Activated CD8-positive, alpha-beta memory T cell treated with anti-CD3 and anti-CD28 coated beads, Interleukin-2, amount 50 U/mL, for 24 hours (primary cell): ENCODE data around the gene SMYD3.
"Not testable (repeated sequence)": the region's sequence is repeated elsewhere in the genome, so short reads cannot be mapped to it uniquely, and the experiment has no call there.

Experiments
- DNase-seq: peaks from one replicate; pipeline ENCODE4 v3.0.0-alpha.2; 2020; ENCODE audit errors: extremely low read depth

Gene SMYD3

DNA sequence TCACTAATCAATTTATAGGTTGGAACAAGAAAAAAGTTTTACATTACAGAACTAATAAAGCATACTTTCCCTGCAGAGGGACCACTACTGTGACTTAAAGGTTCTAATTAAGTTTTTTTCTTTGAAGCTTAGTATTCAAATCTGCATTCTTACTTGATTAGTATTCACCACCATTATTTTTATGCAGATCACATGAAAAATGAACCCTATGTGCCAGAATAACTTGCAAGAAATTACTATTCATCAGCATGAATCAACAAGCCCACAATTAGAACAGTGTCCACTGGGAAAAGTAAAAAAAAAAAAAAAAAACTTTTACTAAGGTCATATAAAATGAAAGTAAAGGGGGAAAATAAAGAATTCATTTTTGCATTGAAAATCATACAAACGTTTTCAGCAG, 90.8 kb downstream of the SMYD3 start:
- no peak for DNase-seq

DNA sequence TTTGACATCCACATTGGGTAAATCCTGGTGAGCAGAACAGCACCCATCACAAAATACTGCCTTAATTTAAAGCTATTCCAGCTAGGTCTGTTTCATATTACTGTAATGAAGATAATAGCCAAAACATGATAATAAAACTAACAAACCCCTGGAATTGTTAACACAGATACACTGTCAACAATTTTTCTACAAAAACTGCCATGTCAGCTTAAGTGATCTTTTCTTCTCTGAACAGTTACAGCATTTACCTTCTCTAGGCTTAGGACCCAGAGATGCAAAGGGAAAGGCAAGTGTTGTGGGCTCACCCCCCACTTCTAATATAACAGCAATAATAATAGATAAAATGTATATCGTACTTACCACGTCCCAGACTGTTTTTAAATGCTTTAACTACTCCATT, 92.1 kb downstream of the SMYD3 start:
- DNase-seq, result no peak

DNA sequence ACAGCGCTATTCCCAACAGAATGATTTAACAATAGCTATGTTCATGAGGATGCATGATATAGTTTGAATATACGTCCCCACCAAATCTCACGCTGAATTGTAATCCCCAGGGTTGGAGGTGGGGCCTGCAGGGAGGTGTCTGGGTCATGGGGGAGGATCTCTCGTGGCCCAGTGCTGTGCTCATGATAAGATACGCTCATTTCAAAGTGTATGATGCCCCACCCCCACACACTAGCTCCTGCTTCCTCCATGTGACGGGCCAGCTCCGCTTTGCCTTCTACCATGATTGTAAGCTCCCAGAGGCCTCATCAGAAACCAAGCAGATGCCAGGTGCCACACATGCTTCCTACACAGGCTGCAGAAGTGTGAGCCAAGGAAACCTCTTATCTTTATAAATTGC, 93.6 kb downstream of the SMYD3 start:
- no peak for DNase-seq

DNA sequence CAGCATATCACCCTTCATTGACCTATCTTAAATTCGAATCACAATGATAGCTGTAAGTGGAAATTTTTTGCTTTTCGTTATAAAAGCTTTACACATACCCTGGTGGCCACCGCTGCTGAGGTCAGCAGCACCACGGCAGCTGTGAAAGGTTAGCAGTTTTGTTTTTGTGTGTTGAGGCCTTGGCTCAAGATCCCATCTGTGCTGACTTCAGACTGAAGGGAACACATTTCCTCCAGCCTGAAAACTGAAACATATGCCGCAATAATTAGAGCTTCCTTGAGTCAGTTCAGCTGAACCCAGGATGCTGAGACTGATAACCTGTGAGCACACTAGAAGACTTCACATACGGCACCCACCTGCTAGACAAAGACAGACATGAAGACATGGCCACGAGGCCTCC, 103.0 kb downstream of the SMYD3 start:
- no peak for DNase-seq

DNA sequence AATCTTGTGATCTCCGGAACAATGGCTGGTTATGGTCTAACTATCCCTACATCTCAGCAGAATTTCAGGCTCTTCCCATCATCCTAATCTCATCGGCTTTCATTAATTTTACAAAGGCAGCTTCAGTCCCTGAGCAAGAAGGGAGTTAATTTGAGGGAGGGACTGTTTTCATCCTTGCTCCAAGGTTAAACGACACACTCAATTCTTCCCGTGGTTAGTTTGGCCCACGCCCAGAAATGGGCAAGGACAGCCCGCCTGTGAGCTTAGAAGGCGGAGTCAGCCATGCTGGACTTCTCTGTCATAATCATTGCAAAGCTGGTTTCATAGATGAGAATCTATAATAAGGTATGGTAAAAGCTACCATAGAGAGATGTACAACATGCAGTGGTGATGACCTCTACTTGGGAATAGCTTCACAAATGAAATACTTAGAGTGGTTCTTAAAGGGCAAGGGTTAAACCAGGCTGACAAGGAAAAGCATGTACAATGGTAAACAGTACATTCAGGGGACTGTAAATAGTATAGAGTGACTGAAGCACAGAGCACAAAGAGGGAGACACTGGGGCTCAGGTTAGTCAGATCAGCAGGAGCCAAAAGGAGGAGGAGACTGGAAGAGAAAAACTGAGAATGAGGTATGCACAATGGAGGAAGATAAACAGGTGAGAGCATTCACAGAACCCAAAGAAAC, 108.8 kb downstream of the SMYD3 start:
- no peak for DNase-seq

DNA sequence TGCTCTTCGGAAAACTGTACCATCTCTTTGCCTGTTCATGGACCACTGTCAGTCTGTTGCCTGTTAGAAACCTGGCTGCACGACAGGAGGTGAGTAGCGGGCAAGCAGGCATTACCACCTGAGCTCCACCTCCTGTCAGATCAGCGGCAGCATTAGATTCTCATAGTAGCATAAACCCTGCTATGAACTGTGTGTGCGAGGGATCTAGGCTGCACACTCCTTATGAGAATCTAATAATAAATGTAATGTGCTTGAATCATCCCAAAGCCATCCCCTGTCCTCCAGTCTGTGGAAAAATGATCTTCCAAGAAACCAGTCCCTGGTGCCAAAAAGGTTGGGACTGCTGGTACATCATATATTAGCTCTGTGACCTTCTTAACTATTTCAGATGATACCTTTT, 110.0 kb downstream of the SMYD3 start:
- no peak for DNase-seq

DNA sequence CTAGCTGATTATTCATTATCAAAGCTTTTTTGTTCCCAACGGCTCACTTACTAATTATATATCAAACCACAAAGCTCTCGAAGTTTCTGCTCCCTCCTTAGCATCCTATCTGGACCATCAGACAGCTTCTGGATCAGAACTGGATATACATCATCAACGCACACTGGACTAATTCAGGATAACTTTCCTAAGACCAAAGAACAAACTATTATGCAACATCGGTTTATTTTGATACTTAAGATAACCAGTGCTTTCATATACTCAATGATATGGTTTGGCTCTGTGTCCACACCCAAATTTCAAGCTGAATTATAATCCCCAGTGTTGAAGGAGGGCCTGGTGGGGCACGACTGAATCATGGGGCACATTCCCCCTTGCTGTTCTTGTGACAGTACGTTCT, 110.8 kb downstream of the SMYD3 start:
- DNase-seq, result no peak

DNA sequence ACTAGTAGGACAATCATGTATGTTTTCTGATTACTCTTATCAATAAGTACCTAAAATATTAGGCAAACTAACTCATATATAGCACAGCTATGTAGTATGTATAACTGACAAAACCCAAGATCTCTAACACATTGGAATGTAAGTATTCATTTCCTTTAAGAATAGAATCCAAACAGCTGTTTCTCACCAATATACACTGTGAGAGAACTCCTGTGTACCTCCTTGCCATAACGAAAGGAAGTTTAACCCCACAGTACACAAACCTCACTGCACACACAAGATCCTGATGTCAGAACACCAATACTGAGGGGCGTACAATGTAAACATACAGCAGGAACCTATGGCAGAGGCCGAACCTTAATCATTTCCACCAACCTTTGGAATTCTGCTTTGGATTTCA, 113.0 kb downstream of the SMYD3 start:
- DNase-seq, result no peak

DNA sequence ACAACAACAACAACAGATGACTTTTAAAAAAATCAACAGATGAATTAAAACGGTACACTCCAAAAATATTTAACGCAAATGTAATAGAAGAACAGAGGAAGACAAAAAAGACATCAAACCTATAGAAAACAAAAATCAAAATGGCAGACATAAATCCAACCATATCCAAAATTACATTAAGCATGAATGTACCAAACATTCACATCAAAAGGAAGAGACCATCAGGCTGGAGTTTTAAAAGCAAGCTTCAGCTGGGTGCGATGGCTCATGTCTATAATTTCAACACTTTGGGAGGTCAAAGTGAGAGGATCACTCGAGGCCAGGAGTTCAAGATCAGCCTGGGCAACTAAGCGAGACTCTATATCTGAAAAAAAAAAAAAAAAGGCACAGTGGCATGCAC, 116.2 kb downstream of the SMYD3 start:
- no peak for DNase-seq

DNA sequence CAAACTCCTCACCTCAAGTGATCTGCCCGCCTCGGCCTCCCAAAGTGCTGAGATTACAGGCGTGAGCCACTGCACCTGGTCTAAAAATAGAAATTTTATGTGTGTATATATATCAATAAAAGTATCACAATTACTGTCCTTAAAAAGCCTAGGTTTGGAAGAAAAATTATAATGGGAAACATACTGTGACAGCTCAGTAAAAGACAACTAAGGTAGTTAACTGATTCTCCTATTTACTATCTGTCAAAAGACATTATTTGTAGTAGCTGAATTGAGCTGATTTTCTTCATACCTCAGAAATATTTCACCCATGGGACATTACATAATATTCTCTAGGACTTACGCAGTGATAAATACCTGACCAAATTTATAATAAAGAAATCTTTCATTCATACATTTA, 122.5 kb downstream of the SMYD3 start:
- no peak for DNase-seq

DNA sequence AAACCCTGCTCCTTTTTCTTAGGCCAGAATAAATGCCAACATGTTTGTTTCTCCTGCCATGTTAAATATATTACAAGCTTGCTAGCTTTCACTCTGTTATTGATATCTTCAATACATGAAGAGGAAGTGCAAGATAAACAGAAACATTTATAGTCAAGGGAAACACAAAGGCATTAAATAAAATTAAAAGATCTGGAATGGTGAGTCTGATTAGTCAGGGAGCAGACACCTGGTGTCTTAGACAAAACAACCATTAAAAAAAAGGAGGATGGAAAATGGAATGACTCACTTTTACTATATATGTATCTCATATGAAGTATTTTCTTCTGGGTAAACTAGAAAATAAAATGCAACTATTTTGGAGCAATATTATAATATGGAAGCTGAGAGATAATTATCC, 123.3 kb downstream of the SMYD3 start:
- no peak for DNase-seq

DNA sequence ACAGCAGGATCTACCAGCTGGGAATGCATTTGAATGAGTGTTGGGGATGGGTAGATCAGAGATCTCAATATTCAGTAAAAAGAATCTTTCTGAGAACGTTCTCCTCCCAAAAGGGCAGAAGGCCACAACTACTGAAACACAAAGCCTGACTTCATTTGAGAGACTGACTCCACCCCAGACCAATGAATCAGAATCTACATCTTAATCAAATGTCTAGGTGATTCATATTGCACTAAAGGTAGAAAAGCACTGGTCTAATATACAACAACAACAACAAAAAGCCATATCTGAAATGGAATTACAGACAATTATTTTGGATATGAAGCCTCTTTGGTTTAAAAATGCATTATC, 123.9 kb downstream of the SMYD3 start:
- DNase-seq, result no peak

DNA sequence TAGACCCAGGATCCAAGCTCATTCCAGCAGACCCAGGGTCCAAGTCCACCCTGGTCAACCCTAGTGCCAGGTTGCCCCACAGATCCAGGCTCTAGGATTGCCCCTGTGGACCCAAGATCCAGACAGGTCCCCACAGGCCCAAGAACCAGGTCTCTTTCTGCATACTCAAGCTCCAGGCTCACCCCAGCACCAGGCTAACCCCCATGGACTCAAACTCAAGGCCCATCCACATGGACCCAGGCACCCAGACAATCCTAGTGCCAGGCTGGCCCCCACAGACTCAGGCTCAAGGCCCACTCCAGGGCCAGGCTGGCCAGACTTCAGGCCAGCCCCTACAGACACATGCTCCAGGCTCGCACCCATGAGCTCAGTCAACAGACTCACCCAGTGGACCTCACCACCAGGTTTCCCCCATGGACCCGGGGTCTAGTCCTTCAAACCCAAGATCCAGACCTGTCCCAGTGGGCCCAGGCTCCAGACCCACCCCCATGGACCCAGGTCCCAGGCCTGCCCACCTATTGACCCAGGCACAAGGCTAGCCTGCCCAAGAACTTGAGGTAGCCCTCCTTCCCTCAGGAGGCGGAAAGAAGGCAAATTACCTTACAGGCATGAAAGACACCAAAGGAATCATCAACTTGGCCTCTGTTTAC, 124.4 kb downstream of the SMYD3 start:
- DNase-seq, result no peak

DNA sequence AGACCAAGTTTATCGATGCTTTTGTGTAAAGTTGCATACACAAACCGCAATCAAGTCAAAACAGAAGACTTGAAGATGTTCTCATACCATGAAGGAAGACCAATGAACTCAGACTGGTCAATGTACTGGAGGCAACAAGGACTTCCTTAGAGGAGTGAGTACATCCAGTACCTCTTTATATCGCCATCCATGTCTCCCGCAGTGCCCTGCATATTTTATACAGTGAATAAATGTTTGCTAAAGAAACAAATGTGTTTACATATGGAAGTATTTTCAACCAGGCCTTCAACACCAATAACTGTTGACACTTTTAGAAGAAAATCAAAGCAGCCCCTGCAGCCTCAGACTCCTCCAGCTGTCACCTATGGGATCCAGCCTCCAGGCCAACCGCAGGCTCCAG, 125.6 kb downstream of the SMYD3 start:
- no peak for DNase-seq

DNA sequence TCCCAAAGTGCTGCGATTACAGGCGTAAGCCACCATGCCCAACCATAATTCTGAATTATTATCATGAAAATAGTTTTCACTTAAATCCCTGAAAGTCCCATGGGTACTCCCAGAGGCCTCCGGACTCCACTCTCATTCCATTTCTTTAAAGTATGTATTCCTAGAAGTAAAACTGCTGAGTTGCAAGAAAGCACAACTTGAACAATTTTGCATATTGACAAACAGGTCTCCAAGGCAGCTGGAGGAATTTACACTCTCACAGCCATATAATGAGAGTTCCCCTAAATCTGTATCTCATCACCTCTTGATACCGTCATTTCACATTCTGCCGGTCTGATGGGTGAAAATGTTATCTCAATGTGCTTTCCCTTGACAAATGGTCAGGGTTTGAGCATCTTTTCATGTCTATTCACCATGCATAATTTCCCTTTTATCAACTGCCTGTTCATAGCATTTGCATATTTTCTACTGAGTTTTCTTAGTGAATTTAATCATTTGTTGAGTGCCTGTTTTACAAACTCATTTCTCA, 129.4 kb downstream of the SMYD3 start:
- DNase-seq, result no peak

DNA sequence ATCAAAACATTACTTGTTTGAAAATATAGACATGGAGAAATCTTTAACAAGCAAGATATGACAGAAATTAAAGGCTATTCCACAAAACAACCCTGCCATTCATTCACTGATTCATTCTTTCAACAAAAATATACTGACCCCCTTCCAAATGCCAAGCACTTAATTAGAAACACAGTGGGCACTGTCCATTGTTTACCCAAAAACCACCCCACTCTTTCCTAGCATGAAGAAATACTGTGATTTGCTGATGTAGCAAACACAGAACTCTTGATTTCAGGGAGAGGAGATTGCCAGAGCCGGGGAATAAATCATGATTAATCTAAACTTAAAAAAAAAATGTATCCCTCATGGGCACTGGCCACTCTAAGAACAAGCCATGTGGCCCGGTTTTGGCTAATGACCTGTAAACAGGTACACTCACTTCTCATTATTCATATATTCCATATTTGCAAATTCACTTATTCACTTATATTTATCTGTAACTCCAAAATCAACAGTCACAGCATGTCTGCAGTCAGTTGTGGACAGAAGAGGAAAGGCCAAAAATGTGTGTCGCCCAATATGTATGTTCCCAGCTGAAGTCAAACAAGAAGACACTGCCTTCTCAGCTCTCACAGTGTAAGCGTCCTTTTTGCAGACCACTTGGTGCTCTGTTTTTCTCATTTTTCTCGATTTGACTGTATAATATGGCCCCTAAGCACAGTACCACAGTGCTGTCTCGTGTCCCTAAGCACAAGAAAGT, 133.1 kb downstream of the SMYD3 start:
- DNase-seq, result no peak

DNA sequence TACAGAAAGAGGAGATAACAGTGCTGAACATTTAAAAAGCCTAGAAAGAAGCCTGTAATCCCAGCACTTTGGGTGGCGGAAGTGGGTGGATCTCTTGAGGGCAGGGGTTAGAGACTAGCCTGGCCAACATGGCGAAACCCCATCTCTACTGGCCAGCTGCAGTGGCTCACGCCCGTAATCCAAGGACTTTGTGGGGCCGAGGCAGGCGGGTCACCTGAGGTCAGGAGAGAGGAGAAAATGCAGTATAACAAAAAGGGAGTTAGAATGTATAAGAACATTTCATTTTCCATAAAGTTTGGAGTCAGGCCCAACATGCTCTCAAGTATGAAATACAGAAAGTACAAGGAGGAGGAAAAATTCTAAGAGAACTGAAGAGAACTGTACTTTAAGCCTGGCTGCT, 134.5 kb downstream of the SMYD3 start:
- no peak for DNase-seq

DNA sequence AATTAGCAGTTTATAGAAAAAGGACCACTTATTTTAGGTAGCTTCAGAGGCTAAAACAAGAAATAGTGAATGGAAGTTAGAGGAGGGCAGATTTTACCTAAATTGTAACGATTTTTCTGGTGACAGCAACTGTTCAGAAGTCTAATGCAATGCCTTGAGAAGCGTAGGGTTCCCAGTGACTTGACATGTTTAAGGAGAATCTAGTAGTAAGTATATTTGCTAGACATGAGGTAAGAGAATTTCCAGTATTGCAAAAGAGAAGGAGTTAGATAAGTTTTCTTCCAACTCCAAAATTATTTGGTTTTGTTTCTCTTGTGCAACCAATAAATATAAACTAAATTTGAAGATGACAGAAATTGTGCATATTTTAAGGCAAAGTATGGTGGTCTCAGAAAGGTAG, 140.0 kb downstream of the SMYD3 start:
- no peak for DNase-seq

DNA sequence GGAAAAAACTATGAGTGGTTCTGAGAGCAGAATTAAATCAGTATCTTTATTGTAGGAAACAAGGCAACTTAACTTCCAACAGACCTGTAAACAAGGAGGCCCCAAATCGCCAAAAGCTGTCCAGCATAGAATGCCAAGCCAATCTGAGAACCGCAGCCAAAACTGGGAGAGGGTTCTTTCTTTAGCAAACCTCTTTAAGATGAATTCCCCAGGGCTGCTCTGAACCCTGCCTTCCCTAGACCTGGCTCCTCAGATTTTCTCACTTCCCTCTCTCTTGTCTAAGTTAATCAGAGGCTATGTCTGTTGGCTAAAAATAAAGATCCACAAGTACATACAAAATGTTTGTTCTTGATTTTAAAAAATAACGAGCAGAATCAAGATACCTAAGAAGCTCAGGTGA, 141.4 kb downstream of the SMYD3 start:
- DNase-seq, result no peak

DNA sequence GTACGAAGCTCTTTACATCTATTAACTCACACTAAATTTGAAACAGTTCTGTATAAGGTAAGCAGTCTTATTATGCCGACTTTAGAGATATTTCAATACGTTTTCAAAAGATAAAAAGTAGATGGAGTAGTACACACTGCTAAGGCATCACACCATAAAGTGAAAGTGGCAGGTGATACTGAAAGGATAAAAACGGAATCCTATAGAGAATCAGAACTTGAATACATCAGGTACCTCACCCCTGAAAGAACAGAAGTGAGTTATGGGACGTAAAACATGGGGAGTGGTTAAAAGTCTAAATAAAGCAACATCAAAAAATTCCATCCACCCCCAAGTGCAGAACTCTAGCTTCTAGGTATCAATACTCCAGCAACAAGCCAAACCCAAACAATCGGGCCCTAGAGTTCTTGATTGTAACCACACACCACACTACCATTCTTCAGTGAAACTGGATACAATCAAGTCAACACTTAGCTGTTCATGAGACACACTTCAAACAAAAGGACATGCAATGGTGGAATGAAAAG, 142.6 kb downstream of the SMYD3 start:
- DNase-seq, result no peak

DNA sequence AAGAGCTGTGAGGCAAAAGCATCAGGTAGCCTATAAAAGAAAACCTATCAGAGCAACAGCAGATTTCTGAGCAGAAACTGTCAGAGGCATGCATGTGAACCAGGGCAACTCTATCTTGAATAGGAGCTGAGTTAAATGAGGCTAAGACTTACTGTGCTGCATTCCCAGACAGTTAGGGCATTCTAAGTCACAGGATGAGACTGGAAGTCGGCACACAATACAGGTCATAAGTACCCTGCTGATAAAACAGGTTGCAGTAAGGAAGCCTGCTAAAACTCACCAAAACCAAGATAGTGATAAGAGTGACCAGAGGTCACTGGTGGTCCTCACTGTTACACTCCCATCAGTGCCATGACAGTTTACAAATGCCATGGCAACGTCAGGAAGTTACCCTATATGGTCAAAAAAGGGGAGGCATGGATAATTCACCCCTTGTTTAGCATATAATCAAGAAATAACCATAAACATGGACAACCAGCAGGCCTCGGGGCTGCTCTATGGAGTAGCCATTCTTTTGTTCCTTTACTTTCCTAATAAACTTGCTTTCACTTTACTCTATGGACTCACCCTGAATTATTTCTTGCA, 150.0 kb downstream of the SMYD3 start:
- DNase-seq, result not testable (repeated sequence)

DNA sequence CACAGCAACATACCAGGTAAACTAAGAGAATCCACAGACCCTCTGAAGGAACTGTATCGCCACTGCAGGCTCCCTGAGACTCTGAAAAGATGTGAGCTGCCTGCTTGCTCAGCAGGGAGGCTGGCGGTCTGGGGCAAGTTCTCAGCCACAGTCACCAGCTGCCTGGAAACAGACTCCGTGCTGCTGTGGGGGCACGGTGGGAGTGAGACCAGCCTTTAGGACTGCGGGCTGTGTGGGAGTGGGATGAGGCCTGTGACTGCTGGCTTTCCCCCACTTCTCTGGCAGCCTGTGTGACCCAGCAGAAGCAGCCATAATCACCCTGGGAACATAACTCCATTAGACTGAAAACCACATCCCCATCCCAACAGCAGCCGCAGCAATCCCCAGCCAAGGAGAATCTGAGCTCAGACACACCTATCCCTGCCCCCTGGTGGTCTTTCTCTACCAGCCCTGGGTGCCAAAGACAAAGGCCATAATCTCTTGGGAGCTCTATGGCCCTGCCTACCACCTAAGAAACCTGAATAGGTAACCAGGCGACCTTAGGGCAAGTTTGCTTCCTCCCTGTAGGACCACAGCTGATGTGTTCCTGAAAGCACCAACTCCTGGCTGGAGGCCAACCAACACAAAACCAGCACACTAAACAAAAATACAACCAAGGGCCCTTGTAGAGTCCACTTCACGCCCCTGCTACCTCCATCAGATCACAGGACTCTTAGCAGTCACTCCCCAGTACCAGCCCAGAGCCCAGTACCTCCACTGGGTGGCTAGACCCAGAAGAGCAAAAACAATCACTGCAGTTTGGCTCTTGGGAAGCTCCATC, 151.5 kb downstream of the SMYD3 start:
- no peak for DNase-seq
